Stimulated activated CD4-positive, alpha-beta T cell treated with anti-CD3 and anti-CD28 coated beads, Interleukin-15, amount 100 ng/mL, for 24 hours (primary cell): ENCODE measurements around the gene MACROD2.

ENCODE experiments used
- DNase-seq: peaks from one replicate; pipeline ENCODE4 v3.0.0-alpha.2; 2020

The MACROD2 gene

GRCh38 chr20:14342918-14343317, 347.6 kb downstream of the MACROD2 start:
- DNase-seq = no peak

GRCh38 chr20:14343491-14344065, 348.3 kb downstream of the MACROD2 start:
- DNase-seq = no peak

- no peak for DNase-seq
Observed at GRCh38 chr20:14344746-14345145, 349.4 kb downstream of the MACROD2 start.

- no peak for DNase-seq
Observed at GRCh38 chr20:14355791-14356190, 360.5 kb downstream of the MACROD2 start.

- no peak for DNase-seq
Observed at GRCh38 chr20:14360416-14360815, 365.1 kb downstream of the MACROD2 start.

- DNase-seq = no peak
Observed at GRCh38 chr20:14361509-14362345, 366.4 kb downstream of the MACROD2 start.

GRCh38 chr20:14374196-14374595, 378.9 kb downstream of the MACROD2 start:
- DNase-seq = no peak

GRCh38 chr20:14375416-14375985, 380.2 kb downstream of the MACROD2 start:
- no peak for DNase-seq

- DNase-seq = no peak
Observed at GRCh38 chr20:14378326-14378725, 383.0 kb downstream of the MACROD2 start.

GRCh38 chr20:14383335-14383734, 388.0 kb downstream of the MACROD2 start:
- no peak for DNase-seq

GRCh38 chr20:14384416-14385175, 389.3 kb downstream of the MACROD2 start:
- DNase-seq = no peak

GRCh38 chr20:14385176-14385740, 389.9 kb downstream of the MACROD2 start:
- DNase-seq = no peak

GRCh38 chr20:14386726-14387125, 391.4 kb downstream of the MACROD2 start:
- DNase-seq = no peak

- DNase-seq = no peak
Observed at GRCh38 chr20:14401479-14402138, 406.3 kb downstream of the MACROD2 start.

GRCh38 chr20:14404515-14404914, 409.2 kb downstream of the MACROD2 start:
- DNase-seq = no peak

- no peak for DNase-seq
Observed at GRCh38 chr20:14406495-14406894, 411.2 kb downstream of the MACROD2 start.

- no peak for DNase-seq
Observed at GRCh38 chr20:14407336-14407735, 412.0 kb downstream of the MACROD2 start.

GRCh38 chr20:14410869-14411555, 415.7 kb downstream of the MACROD2 start:
- no peak for DNase-seq

- DNase-seq = no peak
Observed at GRCh38 chr20:14412065-14412681, 416.9 kb downstream of the MACROD2 start.

GRCh38 chr20:14413835-14414234, 418.5 kb downstream of the MACROD2 start:
- DNase-seq = no peak

- DNase-seq = no peak
Observed at GRCh38 chr20:14414560-14414959, 419.2 kb downstream of the MACROD2 start.
